ENCODE data around the gene FTO.

FTO gene

GRCh38 chr16:54099627-54100026, 395.7 kb downstream of the FTO start:
- no peak for DNase-seq

GRCh38 chr16:54102888-54103866, 399.2 kb downstream of the FTO start:
- no peak for DNase-seq

DNA sequence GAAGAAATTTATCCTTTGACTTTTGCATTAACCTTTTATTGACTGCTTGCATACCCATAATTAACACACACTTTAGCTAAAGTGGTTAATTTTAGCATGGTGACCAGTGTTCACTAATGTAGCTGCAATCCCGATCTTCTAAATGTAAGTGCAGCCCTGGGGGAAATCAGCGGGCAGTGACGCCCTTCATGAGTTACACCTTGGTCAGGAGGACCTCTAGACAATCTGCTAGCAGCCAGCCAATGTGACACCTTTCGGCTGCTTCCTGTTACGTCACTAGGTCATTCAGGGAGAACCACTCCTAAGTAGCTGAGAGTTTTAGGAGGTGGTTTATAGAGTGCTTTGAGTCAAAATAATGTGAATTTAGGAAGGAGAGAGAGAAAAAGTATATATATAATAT, 402.1 kb downstream of the FTO start:
- no peak for DNase-seq

DNA sequence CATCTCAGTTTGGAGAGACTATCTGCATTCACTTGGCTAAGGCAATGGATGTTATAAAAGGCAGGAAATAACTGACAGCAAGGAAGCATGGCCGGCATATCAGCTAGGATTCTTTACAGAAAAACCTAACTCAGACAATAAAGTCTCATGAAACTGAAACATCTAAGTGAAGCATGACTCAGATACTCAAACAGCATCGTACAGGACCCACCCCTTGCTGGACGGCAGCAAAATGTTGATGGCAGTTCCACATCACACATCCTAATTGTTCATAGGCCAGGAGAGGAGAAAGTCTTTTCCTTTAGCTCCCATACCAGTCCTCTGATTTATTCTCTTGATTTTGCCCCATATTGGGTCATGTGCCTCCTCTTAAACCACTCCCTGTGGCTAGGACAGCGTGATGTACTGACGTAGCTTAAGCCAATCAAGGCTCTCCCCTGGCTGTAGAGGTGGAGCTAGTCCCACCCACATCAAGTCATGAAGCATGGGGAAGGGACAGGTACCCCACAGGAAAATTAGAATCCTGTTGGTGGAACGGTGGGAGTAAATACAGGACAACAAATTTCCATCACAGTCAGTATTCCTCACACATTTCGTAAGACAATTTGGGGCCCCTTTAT, 403.7 kb downstream of the FTO start:
- DNase-seq, result no peak

- DNase-seq, result no peak
Measured at GRCh38 chr16:54110016-54110981, 406.3 kb downstream of the FTO start.

DNA sequence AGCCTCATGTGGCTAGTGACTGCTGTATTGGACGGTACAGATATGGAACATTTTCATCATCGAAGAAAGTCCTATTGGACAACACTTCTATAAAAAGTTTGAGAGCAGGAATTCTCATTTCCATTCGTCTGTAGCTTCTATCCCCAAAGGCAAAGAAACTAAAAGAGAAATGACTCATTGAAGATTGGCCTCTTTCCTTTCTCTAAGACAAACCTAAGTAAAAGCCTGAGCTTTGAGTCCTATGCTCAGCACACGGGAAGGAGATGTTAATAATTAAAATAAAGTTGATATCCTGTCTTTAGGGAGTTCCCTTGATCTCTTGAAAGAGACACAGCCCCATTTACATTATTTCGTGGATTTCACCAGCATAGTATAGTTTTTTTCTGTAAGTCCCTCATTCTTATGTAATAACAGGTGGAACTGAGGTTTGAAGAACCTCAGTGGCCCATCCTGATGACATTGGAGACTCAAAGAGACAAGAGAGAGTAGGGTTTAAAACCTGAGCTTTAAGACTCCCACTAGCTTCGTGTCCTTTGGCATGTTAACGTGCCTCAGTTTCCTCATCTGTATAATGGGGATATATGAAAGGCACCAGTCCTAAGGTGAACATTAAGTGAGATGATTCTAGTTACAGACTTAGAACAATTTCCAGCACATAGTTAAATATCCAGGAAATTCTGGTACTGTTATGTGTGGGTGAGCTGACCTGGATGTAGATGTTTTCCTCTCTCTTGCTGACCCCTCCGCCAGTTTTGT, 408.7 kb downstream of the FTO start:
- no peak for DNase-seq

DNA sequence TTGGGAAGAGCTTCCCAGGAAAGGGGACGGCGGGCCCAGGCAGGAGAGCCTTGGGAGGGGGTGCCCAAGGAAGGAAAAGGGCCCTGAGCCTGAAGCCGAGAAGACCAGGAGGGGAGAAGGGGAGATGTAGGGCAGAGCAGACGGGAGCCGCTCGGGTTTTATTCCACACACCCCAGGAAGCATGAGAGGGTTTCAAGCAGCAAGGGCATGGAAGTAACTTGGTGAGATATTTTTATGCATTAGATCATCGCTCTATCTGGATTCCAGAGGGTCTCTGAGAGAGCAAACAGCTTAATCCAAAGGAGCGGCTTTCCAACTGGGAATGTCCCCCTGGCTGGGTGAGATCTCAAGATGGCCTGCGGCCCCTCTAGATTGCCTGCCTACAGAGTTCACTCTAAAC, 411.6 kb downstream of the FTO start:
- DNase-seq, result no peak

DNA sequence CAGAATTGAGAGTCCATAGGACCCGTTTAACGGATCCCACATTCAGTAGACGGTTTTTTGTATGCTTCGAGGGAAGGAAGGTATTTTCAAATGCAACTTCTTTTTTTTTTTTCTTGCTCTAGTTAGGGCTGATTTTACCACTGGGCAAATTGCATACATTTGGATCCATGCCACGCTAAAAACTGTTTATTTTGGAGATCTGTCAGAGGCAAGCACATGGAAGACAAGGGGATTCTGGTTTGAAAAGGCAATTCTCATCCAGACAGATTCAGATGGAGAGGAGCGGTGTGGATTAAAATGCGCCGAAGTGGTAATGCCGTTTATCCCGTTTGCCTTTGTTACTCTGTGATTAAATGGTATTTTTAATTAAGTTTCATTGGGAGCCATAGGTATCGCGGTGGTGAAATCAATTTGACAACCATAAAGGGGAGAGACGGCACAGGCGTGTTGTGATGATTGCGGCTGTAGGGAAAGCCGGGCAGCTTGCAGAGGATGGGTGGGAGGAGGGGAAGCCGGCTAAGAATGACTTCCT, 412.2 kb downstream of the FTO start:
- no peak for DNase-seq

- no peak for DNase-seq
Measured at GRCh38 chr16:54118846-54119245, 414.9 kb downstream of the FTO start.

DNA sequence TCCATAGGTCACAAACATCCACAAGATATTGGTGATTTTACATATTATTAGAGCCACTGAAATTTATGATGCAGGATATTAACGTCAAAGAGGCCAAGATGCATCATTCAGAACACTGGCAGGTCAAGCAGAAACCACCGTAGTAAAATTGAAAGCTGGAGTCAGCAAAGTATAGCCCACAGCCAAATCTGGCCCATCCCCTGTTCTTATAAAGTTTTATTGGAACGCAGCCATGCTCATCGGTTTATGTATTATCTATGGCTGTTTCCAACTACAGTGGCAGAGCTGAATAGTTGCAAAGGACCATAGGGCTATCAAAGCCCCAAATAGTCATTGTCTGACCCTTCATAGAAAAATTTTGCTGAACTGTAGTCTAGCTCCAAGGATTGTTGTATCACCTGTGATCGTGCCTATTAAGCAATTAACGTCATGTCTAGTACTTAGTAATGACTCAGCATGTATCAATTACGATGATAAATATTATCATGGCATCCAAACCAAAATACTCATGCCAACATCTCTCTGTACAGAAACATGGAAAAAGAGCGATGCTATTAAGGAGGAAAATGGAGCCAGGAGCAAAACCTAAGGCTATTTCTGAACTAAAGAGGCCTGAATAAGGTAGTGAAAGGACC, 417.0 kb downstream of the FTO start:
- DNase-seq, result no peak

DNA sequence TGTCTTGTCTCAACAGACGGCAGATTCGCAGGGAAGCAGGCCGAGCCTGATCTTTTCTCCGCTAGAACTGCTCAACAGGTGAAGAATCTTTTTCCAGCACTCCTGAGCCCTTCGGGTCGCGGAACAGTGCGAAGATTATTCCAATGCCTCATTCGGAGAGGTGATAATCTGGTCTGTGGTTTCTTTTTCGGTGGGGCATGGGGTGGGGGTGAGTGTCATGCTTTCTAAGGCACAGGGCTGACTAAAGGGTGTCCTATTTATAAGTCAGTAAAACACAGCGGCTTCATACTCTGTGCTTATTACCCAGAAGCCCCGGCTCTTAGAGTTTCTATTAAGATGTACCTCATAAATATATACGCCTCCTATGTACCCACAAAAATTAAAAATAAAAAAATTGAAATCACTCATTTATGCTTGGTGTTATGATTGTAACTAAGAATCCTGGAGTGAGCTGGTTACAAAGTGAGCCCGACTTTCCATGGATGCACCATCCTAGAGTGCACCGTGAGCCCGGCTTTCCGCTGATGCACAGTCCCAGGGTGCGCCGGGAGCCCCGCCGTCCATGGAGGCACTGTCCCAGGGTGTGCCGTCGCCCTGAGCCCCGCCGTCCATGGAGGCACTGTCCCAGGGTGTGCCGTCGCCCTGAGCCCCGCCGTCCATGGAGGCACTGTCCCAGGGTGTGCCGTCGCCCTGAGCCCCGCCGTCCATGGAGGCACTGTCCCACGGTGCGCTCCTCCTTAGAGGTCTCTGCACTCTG, 417.8 kb downstream of the FTO start:
- DNase-seq, result no peak

DNA sequence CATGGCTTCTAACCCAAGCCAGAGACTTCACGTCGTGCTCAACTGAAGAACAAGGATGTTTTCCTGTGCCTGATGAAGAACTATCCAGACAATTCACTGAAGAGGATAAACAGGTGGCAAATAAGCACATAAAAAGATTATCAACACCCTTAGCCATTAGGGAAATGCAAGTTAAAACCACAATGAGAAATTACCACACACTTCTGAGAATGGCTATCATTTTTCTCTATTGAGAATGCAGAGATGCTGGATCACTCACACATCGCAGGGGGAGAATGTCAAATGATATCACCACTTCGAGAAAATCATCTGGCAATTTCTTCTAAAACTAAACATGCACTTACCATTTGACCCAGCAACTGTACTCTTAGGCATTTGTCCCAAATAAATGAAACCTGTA, 419.8 kb downstream of the FTO start:
- no peak for DNase-seq

DNA sequence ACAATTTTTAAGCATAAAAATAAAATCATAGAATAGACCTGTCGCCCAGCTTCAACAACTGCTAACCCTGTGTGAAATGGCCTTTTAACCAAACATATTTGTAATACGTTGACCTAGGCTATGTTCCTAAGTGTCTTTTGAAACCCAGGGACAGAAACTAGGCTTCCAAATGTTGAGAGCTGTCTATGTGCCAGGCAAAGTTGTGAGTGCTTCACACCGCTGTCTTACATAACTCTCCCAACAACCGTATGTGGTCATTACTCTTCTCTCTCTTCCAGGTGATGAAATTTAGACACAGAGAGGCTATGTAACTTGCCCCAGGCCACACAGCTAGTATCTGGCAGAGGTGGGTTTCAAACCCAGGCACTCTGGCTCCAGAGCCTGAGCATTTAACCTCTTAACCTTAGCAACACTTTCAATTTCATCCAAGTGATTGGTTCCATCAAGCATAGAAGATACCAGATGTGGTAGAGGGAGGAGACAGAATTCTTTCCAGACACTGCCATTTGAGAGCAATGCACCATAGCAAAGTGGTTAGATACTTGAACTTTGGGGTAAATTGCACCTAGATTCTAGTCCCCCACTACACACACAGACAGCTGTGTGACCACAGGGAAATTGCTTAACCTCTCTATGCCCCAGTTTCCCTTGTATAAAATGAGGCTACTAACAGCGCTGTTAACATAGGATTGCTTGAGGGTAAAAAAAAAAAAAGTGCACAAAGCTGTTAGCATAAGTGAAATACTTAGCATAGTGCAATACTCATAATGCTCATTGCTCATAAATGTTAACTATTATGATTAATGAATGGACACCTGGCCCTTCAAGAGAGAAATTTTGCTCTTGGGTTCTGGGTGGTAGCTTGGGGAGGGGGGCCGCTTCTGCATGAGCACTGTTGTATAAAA, 422.0 kb downstream of the FTO start:
- DNase-seq, result no peak

GRCh38 chr16:54126907-54127306, 423.0 kb downstream of the FTO start:
- no peak for DNase-seq

DNA sequence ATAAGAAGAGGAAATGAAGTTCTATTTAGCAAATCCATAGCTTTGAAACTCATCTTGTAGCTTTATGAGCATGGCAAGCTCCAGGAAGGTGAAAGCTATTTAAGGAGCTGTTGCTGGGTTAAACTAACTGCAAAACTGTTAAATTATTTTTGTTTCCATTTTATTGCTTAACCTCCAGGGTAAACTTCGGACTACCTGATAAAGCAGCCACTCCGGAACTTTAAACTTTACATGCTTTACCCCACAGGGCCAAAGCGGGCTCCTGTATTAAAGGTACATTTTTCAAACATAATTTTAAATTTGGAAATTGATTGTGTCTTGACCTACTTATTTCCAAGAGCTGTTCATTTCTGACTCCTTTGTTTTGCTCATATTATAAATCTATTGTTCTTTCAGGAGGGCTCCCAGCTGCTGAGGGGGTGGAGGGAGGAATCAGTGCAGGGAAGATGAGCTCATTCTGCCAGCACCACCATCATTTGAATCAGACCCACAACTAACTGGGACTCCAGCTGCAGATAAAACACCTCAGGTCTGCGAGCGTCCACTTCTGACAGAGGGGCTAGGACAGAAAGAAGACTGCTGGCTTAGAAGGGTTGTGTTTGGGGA, 424.8 kb downstream of the FTO start:
- DNase-seq, result no peak

DNA sequence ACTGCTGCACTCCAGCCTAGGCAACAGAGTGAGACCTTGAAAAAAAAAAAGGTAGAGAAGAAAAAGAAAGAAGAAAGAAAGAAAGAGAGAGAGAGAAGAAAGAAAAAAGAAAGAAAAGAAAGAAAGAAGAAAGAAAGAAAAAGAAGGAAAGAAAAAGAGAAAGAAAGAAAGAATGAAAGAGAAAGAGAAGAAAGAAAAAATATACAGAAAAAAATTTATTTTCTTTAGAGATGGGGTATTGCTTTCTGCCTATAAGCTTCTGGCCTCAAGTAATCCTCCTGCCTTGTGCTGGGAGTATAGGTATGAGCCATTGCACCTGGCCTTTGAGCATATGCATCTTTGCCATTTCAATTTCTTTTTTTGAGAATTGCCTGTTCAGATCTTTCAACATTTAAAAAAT, 425.9 kb downstream of the FTO start:
- no peak for DNase-seq

DNA sequence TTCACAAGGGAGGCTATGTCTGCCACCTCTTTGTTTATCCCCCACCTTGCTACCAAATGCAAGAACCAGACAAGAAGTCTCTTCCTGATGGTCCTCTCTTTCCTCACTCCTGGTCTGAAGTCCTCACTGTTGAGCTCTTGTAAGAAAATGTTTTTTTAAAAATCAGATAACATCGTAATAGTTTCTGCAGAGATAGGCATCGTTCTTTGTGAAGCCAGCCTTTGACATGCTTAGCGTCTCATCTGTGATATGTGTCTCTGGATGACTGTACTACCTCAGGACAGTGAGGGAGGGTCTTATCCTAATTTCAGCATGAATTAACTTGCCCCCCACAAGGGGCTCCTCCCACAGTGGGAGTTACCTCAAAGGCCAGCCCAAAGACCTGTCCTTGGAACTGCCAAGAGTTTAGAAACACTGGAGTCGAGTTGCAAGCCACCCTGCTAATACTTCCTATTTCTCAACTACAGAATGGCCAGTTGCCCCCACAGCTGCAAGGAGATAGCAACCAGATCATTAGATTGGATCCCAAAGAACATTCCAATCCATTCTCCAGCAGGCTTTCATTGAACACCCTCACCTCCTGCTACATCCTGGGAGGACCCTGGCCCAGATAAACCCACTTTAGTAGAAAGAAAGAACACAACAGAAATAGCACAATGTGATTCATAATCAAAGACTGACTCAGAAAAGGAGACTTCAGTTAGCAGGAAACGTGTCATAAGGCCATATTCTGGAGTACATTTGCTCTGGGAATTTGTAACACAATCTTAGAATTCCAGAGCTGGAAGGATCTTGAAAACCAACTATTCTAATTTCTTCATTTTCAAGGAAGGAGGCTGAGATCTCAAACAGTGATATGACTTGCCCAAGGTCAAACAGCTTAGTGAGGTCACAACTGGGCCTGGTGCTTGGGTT, 431.7 kb downstream of the FTO start:
- peak; percentile 79 for DNase-seq

DNA sequence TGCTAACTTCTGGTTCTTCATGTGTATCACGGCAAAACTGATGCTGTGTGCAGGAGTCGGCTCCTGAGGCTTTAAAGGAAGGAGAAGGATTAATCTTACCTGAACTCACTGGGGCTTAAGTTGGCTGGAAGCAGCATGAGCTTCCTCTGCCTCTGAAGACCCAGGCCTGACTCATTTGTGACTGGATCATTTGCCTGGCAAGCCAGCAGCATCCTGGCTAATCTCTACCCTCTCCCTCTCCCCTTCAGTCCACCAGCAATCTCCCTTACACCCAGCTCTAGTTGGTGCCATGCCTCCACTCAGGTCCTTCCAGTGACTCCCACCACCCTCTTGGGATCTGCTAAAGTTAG, 432.3 kb downstream of the FTO start:
- peak; percentile 64 for DNase-seq

All from HCEC 1CT (cell line).